H1 (cell line): ENCODE measurements around the gene TPPP. TPM values are rescaled to one million over a fixed set of nuclear protein-coding genes. Genes with fewer than 3 reads are reported as not detected.

Experiments
- JUN ChIP-seq: IDR thresholded peaks from 2 replicates; pipeline ENCODE4 v1.6.1; 2011; ENCODE audit warnings: low read depth, mild to moderate bottlenecking, improper control_type of control experiment, low read length
- KDM5A ChIP-seq: fragments of 200-600 bp; IDR thresholded peaks from 2 replicates; pipeline ENCODE4 v1.7.1; 2012; ENCODE audit warnings: mild to moderate bottlenecking, low read length, inconsistent platforms, mixed read lengths
- SUZ12 ChIP-seq: fragments of 200-600 bp; sonication (generic); IDR thresholded peaks from 2 replicates; pipeline ENCODE4 v1.6.1; 2012; ENCODE audit warnings: mild to moderate bottlenecking, inconsistent platforms, low read length, moderate library complexity, mixed read lengths
- polyA plus RNA-seq, 7 experiments: library from polyadenylated mRNA; depleted of rRNA in 3 of 7; stranded (reverse) in 5 of 7; unstranded in 2 of 7; fragments of >200 nt in 5 of 7; fragments of 200-250 nt in 2 of 7; gene quantifications; 1 replicate in 5 of 7; 2 replicates in 1 of 7; 4 replicates in 1 of 7; pipeline versions ENCODE4 v1.2.1 to v1.2.3, GENCODE V29; 2011 to 2013; ENCODE audit warnings: missing spikeins in 2 of 7, mixed read lengths in 2 of 7
- total RNA-seq: library from RNA; stranded (reverse); fragmentation: NEBNext Ultra II Directional; extraction: Animal tissue kit (Norgen Biotek cat#: 25700); gene quantifications from 2 replicates; pipeline ENCODE4 v1.2.1, GENCODE V29; 2021

TPPP gene
- total and polyA plus RNA-seq, 2 of the 8 experiments (the other 6 are each of a cell fraction or from before 2014, with no cell fraction given) = 0.36 to 0.93 TPM

GRCh38 chr5:610011-610743, 83.0 kb downstream of the TPPP start (continued):
- TF ChIP-seq JUN (no peak), KDM5A (no peak), SUZ12 (no peak)

Other genes with a start within 250 kb of the TPPP start
- gene SLC9A3, start 168.9 kb downstream of the TPPP start, total RNA-seq = 0.95 and 1.1 TPM in 2 replicates
- gene SLC9A3, start 168.9 kb downstream of the TPPP start, polyA plus RNA-seq (2011; rRNA removed) = 1.0 and 1.3 TPM in 2 replicates
- gene CEP72, start 81.0 kb downstream of the TPPP start, total RNA-seq = 18.9 and 19.6 TPM in 2 replicates
- gene CEP72, start 81.0 kb downstream of the TPPP start, polyA plus RNA-seq (2011; rRNA removed) = 13.1 and 13.2 TPM in 2 replicates
- 1.9 and 2.5 TPM in 2 replicates for gene ZDHHC11B, start 91.4 kb upstream of the TPPP start, total RNA-seq
- 0.29 and 0.57 TPM in 2 replicates for gene ZDHHC11B, start 91.4 kb upstream of the TPPP start, polyA plus RNA-seq (2011; rRNA removed)
- 16.6 and 19.8 TPM in 2 replicates for gene ZDHHC11, start 157.6 kb upstream of the TPPP start, total RNA-seq
- gene ZDHHC11, start 157.6 kb upstream of the TPPP start, polyA plus RNA-seq (2011; rRNA removed) = 4.7 and 10.8 TPM in 2 replicates
- gene BRD9, start 199.4 kb upstream of the TPPP start, total RNA-seq = 46.5 and 49.4 TPM in 2 replicates
- gene BRD9, start 199.4 kb upstream of the TPPP start, polyA plus RNA-seq (2011; rRNA removed) = 9.3 and 16.2 TPM in 2 replicates
- gene TRIP13, start 199.5 kb upstream of the TPPP start, total RNA-seq = 34.5 and 39.2 TPM in 2 replicates
- gene TRIP13, start 199.5 kb upstream of the TPPP start, polyA plus RNA-seq (2011; rRNA removed) = 17.9 and 20.0 TPM in 2 replicates